ENCODE data around the gene RPL6. TPM values are rescaled to one million over a fixed set of nuclear protein-coding genes. Genes with fewer than 3 reads are reported as not detected.
A peak's percentile ranks its signal among the peaks of the same experiment; 100 is the strongest.

The RPL6 gene
- total and polyA plus RNA-seq, 9 of the 15 experiments (the other 6 are each of a cell fraction or from before 2014, with no cell fraction given), result 1,519 to 3,103 (median 2,396) TPM

DNA sequence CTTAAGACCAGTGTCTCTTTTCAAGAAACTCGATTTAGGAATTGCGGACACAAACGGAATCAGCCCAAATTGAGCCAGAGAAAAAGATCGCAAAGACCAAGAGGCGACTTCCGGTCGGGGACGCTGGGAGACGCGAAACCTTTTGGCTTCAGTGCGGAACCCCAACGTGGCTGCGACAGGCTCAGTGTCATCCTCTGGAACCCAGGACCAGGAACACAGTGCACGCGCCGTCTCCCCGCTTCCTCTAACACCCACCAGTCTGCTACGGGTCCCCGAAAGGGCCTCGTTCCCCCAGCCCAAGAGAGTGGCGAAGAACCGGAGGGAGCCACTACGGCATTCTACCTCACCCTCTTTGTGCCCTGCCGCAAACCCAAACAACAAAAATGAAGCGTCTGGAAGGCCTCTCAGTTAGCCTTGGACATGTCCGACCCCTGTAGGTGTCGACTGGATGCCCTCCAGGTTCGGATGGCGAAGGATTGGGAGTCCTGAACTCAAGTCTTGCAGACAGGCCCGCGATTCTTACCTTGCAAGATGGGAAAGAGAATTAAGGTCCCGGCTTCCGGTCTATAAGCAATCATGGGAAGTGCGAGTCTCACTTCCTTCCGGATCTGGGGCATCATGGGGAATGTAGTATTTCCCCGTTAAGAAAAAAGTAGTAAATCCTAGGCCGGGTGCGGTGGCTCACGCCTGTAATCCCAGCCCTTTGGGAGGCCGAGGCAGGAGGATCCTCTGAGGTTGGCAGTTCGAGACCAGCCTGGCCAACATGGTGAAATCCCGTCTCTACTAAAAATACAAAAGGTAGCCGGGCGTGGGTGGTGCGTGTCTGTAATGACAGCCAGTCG lies at the start of gene RPL6 (continued):
- no peak; the same call in 1 of the 2 replicates for TF ChIP-seq HMGXB4 (CRISPR knock-in tag; IDR thresholded peaks at IDR 0.05)
- TF ChIP-seq SRSF7 (optimal IDR thresholded peaks at IDR 0.05; ENCODE audit: low read depth, low read length), result no peak
- TF ChIP-seq DLX4 (CRISPR knock-in tag; IDR thresholded peaks at IDR 0.05), result no peak
- TF ChIP-seq, protein P1, sequence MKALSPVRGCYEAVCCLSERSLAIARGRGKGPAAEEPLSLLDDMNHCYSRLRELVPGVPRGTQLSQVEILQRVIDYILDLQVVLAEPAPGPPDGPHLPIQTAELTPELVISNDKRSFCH (CRISPR knock-in tag; IDR thresholded peaks at IDR 0.05), result no peak
- TF ChIP-seq, protein P1 (tag; IDR thresholded peaks at IDR 0.05), result peak; percentile 65; the same call in 1 of the 2 replicates
- TF ChIP-seq TCF15 (CRISPR knock-in tag; IDR thresholded peaks at IDR 0.05), result no peak
- no peak for TF ChIP-seq HDGF (IDR thresholded peaks at IDR 0.05)
- TF ChIP-seq EWSR1 (IDR thresholded peaks at IDR 0.05; ENCODE audit: borderline replicate concordance, low read depth, partially characterized antibody), result no peak
- TF ChIP-seq, protein P2, sequence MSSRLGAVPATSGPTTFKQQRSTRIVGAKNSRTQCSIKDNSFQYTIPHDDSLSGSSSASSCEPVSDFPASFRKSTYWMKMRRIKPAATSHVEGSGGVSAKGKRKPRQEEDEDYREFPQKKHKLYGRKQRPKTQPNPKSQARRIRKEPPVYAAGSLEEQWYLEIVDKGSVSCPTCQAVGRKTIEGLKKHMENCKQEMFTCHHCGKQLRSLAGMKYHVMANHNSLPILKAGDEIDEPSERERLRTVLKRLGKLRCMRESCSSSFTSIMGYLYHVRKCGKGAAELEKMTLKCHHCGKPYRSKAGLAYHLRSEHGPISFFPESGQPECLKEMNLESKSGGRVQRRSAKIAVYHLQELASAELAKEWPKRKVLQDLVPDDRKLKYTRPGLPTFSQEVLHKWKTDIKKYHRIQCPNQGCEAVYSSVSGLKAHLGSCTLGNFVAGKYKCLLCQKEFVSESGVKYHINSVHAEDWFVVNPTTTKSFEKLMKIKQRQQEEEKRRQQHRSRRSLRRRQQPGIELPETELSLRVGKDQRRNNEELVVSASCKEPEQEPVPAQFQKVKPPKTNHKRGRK (tag; IDR thresholded peaks at IDR 0.05), result no peak
- TF ChIP-seq HDAC3 (IDR thresholded peaks at IDR 0.05; ENCODE audit: borderline replicate concordance, partially characterized antibody), result no peak
- peak; percentile 66; the same call in 1 of the 2 replicates for TF ChIP-seq MBD1 (CRISPR knock-in tag; IDR thresholded peaks at IDR 0.05)
- TF ChIP-seq NELFE (IDR thresholded peaks at IDR 0.05; ENCODE audit: insufficient read depth, insufficient read length), result no peak
- TF ChIP-seq POU5F1 (IDR thresholded peaks at IDR 0.05; ENCODE audit: borderline replicate concordance, low read depth, low read length, partially characterized antibody), result peak; percentile 51
- TF ChIP-seq ZNF395 (CRISPR knock-in tag; IDR thresholded peaks at IDR 0.05), result no peak
- no peak for TF ChIP-seq ZNF23 (CRISPR knock-in tag; IDR thresholded peaks at IDR 0.05)

Measured in K562 (cell line).